Measurements from ENCODE around the gene NANS. TPM values are rescaled to one million over a fixed set of nuclear protein-coding genes. Genes with fewer than 3 reads are reported as not detected.
A peak's percentile ranks its signal among the peaks of the same experiment; 100 is the strongest.

The NANS gene
- polyA plus RNA-seq, 3 donors: 41.3 to 109 (median 95.9) TPM

DNA sequence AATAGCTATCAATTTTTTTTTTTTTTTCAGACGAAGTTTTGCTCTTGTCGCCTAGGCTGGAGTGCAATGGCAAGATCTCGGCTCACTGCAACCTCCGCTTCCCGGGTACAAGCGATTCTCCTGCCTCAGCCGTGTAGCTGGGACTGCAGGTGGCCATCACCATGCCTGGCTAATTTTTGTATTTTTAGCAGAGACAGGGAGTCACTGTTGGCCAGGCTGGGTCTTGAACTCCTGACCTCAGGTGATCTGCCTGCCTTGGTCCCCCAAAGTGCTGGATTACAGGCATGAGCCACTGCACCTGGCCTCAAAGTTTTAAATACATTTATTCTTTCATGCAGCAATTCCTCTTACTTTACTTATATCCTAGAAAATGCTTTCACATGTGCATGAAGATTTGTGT, 44.9 kb downstream of the NANS start:
- H3K27ac Mint-ChIP-seq: peak overlapping the region in 4 of 7 donors; percentile 53 to 88 (median 72)
- H3K4me3 Mint-ChIP-seq: no peak overlapping the region
- H3K9me3 Mint-ChIP-seq: peaks cover 0 to 2% (median 0%) of the 10 kb centered on the region in 7 donors
- no peak for DNase-seq
- peak overlapping the region in 1 of 2 donors; percentile 6 for H3K27ac ChIP-seq (ENCODE audit: low read depth in 1 of 2, low read length in 2 of 2)
- WGBS (ENCODE audit: insufficient coverage): 93% methylated on average over 7 of the region's 7 CpGs
- peaks cover 33 to 37% of the 10 kb centered on the region in 2 donors for H3K4me1 ChIP-seq (ENCODE audit: control insufficient read depth in 1 of 2, insufficient read depth in 2 of 2, low read length in 2 of 2)
- H3K36me3 Mint-ChIP-seq: peaks cover 56 to 80% of the 10 kb centered on the region in 2 donors
- no peak overlapping the region for H3K9ac ChIP-seq (ENCODE audit: insufficient read depth, low read length, poor library complexity, severe bottlenecking)
- no peak overlapping the region for H3K4me2 ChIP-seq (replicated peaks; ENCODE audit: extremely low read depth, low read length, poor library complexity, severe bottlenecking)
- no peaks in the 10 kb centered on the region for H3K27me3 Mint-ChIP-seq (ENCODE audit: low read depth in 3 of 3)
- H3K27me3 ChIP-seq (ENCODE audit: control insufficient read depth in 2 of 2, insufficient read depth in 2 of 2, low read length in 2 of 2): no peaks in the 10 kb centered on the region
- H3K4me1 Mint-ChIP-seq: peaks cover 38% of the 10 kb centered on the region
- H3K79me2 ChIP-seq (ENCODE audit: insufficient read depth, low read length): peaks cover 71% of the 10 kb centered on the region
- intact Hi-C loops (cut with micrococcal nuclease): no loop called here
- TF ChIP-seq, protein P1, sequence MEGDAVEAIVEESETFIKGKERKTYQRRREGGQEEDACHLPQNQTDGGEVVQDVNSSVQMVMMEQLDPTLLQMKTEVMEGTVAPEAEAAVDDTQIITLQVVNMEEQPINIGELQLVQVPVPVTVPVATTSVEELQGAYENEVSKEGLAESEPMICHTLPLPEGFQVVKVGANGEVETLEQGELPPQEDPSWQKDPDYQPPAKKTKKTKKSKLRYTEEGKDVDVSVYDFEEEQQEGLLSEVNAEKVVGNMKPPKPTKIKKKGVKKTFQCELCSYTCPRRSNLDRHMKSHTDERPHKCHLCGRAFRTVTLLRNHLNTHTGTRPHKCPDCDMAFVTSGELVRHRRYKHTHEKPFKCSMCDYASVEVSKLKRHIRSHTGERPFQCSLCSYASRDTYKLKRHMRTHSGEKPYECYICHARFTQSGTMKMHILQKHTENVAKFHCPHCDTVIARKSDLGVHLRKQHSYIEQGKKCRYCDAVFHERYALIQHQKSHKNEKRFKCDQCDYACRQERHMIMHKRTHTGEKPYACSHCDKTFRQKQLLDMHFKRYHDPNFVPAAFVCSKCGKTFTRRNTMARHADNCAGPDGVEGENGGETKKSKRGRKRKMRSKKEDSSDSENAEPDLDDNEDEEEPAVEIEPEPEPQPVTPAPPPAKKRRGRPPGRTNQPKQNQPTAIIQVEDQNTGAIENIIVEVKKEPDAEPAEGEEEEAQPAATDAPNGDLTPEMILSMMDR (IDR thresholded peaks at IDR 0.05): no peak
- H3K36me3 ChIP-seq (replicated peaks in 1 of 2; ENCODE audit: control insufficient read depth in 1 of 2, insufficient read depth in 2 of 2, low read length in 2 of 2): peaks cover 40 to 56% of the 10 kb centered on the region in 2 donors
- H3K9me3 ChIP-seq (replicated peaks in 1 of 2; ENCODE audit: control insufficient read depth in 1 of 2, insufficient read depth in 1 of 2, low read length in 2 of 2): no peaks in the 10 kb centered on the region
- H4K20me1 ChIP-seq (ENCODE audit: insufficient read depth, low read length): peaks cover 3% of the 10 kb centered on the region
- no peak overlapping the region for H3K4me3 ChIP-seq (replicated peaks in 1 of 3; ENCODE audit: low read depth in 2 of 3, low read length in 3 of 3)
- H2AFZ ChIP-seq (ENCODE audit: insufficient read depth, low read depth, low read length, poor library complexity, severe bottlenecking): no peak overlapping the region

DNA sequence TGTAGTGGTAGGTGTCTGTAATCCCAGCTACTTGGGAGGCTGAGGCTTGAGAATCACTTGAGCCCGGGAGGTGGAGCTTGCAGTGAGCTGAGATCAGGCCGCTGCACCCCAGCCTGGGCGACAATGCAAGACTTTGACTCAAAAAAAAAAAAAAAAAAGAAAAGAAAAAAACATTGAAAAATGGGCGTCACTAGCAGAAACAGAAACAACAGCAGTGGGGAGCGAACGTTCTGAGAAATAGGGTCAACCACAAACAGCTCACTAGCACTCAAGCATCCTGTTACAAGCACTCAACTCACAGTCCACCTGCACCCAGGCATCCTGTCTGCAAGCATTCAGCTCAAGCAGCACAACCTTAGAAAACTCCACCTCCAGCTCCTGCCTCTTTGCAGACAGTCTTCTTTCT, 45.3 kb downstream of the NANS start:
- Histone ChIP-seq H4K20me1 (ENCODE audit: insufficient read depth, low read length) (peaks cover 3% of the 10 kb centered on the region), H3K4me2 (replicated peaks; ENCODE audit: extremely low read depth, low read length, poor library complexity, severe bottlenecking) (no peak overlapping the region), H3K36me3 (replicated peaks in 1 of 2; ENCODE audit: control insufficient read depth in 1 of 2, insufficient read depth in 2 of 2, low read length in 2 of 2) (peaks cover 37 to 54% of the 10 kb centered on the region in 2 donors), H3K9me3 (replicated peaks in 1 of 2; ENCODE audit: control insufficient read depth in 1 of 2, insufficient read depth in 1 of 2, low read length in 2 of 2) (no peaks in the 10 kb centered on the region), H3K9ac (ENCODE audit: insufficient read depth, low read length, poor library complexity, severe bottlenecking) (no peak overlapping the region), H3K79me2 (ENCODE audit: insufficient read depth, low read length) (peaks cover 75% of the 10 kb centered on the region), H3K4me3 (replicated peaks in 1 of 3; ENCODE audit: low read depth in 2 of 3, low read length in 3 of 3) (no peak overlapping the region), H3K27me3 (ENCODE audit: control insufficient read depth in 2 of 2, insufficient read depth in 2 of 2, low read length in 2 of 2) (no peaks in the 10 kb centered on the region), H2AFZ (ENCODE audit: insufficient read depth, low read depth, low read length, poor library complexity, severe bottlenecking) (peak overlapping the region; percentile 34), H3K4me1 (ENCODE audit: control insufficient read depth in 1 of 2, insufficient read depth in 2 of 2, low read length in 2 of 2) (peaks cover 34 to 39% of the 10 kb centered on the region in 2 donors), H3K27ac (ENCODE audit: low read depth in 1 of 2, low read length in 2 of 2) (peak overlapping the region in 1 of 2 donors; percentile 6)
- Mint-ChIP-seq H3K4me3 (peak overlapping the region in 1 of 2 donors; percentile 25), H3K27me3 (ENCODE audit: low read depth in 3 of 3) (no peaks in the 10 kb centered on the region), H3K4me1 (peaks cover 41% of the 10 kb centered on the region), H3K27ac (peak overlapping the region; percentile 43 to 88 (median 69)), H3K9me3 (no peaks in the 10 kb centered on the region), H3K36me3 (peaks cover 53 to 80% of the 10 kb centered on the region in 2 donors)
- intact Hi-C loops (cut with micrococcal nuclease): no loop called here
- TF ChIP-seq, protein P1 (IDR thresholded peaks at IDR 0.05): no peak
- DNase-seq: no peak
- 0% methylated on average over 5 of the region's 6 CpGs for WGBS (ENCODE audit: insufficient coverage)

Data from CD14-positive monocyte (primary cell).